HEK293 (cell line): Measurements from ENCODE around the gene TMF1.

Experiments
- KLF7 ChIP-seq: fragments of 450-650 bp; formaldehyde crosslinking; IDR thresholded peaks from 2 replicates; pipeline ENCODE4 v1.5.1; 2016; ENCODE audit warnings: missing biosample characterization, missing genetic modification characterization, borderline replicate concordance
- REPIN1 ChIP-seq: fragments of 450-650 bp; formaldehyde crosslinking; IDR thresholded peaks from 2 replicates; pipeline ENCODE4 v1.5.1; 2017; ENCODE audit warnings: missing biosample characterization, missing genetic modification characterization, low read depth
- SETDB1 ChIP-seq: IDR thresholded peaks from one replicate; pipeline ENCODE4 v1.6.1; 2017; ENCODE audit warnings: mild to moderate bottlenecking, low read length, moderate library complexity, mixed read lengths; ENCODE audit not compliant: insufficient read length
- SP7 ChIP-seq: fragments of 450-650 bp; formaldehyde crosslinking; IDR thresholded peaks from 2 replicates; pipeline ENCODE4 v1.5.1; 2016; ENCODE audit warnings: missing biosample characterization, missing genetic modification characterization
- TCF7L2 ChIP-seq: IDR thresholded peaks from 2 replicates; pipeline ENCODE4 v1.6.1; 2011; ENCODE audit warnings: low read depth, mild to moderate bottlenecking, inconsistent platforms, low read length, moderate library complexity, borderline replicate concordance
- TRIM28 ChIP-seq: IDR thresholded peaks from 2 replicates; pipeline ENCODE4 v1.6.1; 2011; ENCODE audit warnings: low read length, control low read depth, borderline replicate concordance
- ZBTB44 ChIP-seq: fragments of 450-650 bp; IDR thresholded peaks from 2 replicates; pipeline ENCODE4 v1.5.1; 2018; ENCODE audit warnings: missing biosample characterization, mild to moderate bottlenecking, missing genetic modification characterization
- ZBTB6 ChIP-seq: fragments of 450-650 bp; formaldehyde crosslinking; IDR thresholded peaks from 2 replicates; pipeline ENCODE4 v1.5.1; 2017; ENCODE audit warnings: missing biosample characterization, missing genetic modification characterization
- ZNF121 ChIP-seq: fragments of 450-650 bp; formaldehyde crosslinking; IDR thresholded peaks from 2 replicates; pipeline ENCODE4 v1.5.1; 2016; ENCODE audit warnings: missing biosample characterization, missing genetic modification characterization
- ZNF132 ChIP-seq: fragments of 450-650 bp; formaldehyde crosslinking; IDR thresholded peaks from 2 replicates; pipeline ENCODE4 v1.5.1; 2017; ENCODE audit warnings: missing biosample characterization, missing genetic modification characterization, borderline replicate concordance
- ZNF16 ChIP-seq: fragments of 450-650 bp; formaldehyde crosslinking; IDR thresholded peaks from 2 replicates; pipeline ENCODE4 v1.5.1; 2016; ENCODE audit warnings: low read depth, missing biosample characterization, missing genetic modification characterization
- ZNF175 ChIP-seq: fragments of 450-650 bp; formaldehyde crosslinking; IDR thresholded peaks from 2 replicates; pipeline ENCODE4 v1.5.1; 2016; ENCODE audit warnings: missing biosample characterization, missing genetic modification characterization
- ZNF24 ChIP-seq: fragments of 450-650 bp; formaldehyde crosslinking; IDR thresholded peaks from 2 replicates; pipeline ENCODE4 v1.5.1; 2016; ENCODE audit warnings: missing biosample characterization, missing genetic modification characterization
- ZNF266 ChIP-seq: fragments of 450-650 bp; formaldehyde crosslinking; IDR thresholded peaks from 2 replicates; pipeline ENCODE4 v1.5.1; 2016; ENCODE audit warnings: missing biosample characterization, missing genetic modification characterization, low read depth
- ZNF302 ChIP-seq: fragments of 450-650 bp; formaldehyde crosslinking; IDR thresholded peaks from 2 replicates; pipeline ENCODE4 v1.5.1; 2016; ENCODE audit warnings: missing biosample characterization, missing genetic modification characterization, low read depth
- ZNF366 ChIP-seq: fragments of 450-650 bp; formaldehyde crosslinking; conservative IDR thresholded peaks from 2 replicates; pipeline ENCODE4 v1.5.1; 2016; ENCODE audit warnings: missing biosample characterization, missing genetic modification characterization
- ZNF391 ChIP-seq: fragments of 450-650 bp; formaldehyde crosslinking; IDR thresholded peaks from 2 replicates; pipeline ENCODE4 v1.5.1; 2016; ENCODE audit warnings: low read depth, missing biosample characterization, missing genetic modification characterization, borderline replicate concordance
- ZNF394 ChIP-seq: fragments of 450-650 bp; formaldehyde crosslinking; IDR thresholded peaks from 2 replicates; pipeline ENCODE4 v1.5.1; 2016; ENCODE audit warnings: missing biosample characterization, missing genetic modification characterization, mild to moderate bottlenecking, moderate library complexity, borderline replicate concordance
- ZNF398 ChIP-seq: fragments of 450-650 bp; formaldehyde crosslinking; IDR thresholded peaks from 2 replicates; pipeline ENCODE4 v1.5.1; 2017; ENCODE audit warnings: missing biosample characterization, missing genetic modification characterization
- ZNF416 ChIP-seq: fragments of 450-650 bp; formaldehyde crosslinking; IDR thresholded peaks from 2 replicates; pipeline ENCODE4 v1.5.1; 2016; ENCODE audit warnings: missing biosample characterization, missing genetic modification characterization
- ZNF514 ChIP-seq: fragments of 450-650 bp; formaldehyde crosslinking; IDR thresholded peaks from 2 replicates; pipeline ENCODE4 v1.5.1; 2016; ENCODE audit warnings: missing biosample characterization, missing genetic modification characterization
- ZNF548 ChIP-seq: fragments of 450-650 bp; formaldehyde crosslinking; IDR thresholded peaks from 2 replicates; pipeline ENCODE4 v1.5.1; 2016; ENCODE audit warnings: missing biosample characterization, missing genetic modification characterization
- ZNF558 ChIP-seq: fragments of 450-650 bp; formaldehyde crosslinking; IDR thresholded peaks from 2 replicates; pipeline ENCODE4 v1.5.1; 2016; ENCODE audit warnings: missing biosample characterization, missing genetic modification characterization
- ZNF639 ChIP-seq: fragments of 450-650 bp; formaldehyde crosslinking; IDR thresholded peaks from 2 replicates; pipeline ENCODE4 v1.5.1; 2016; ENCODE audit warnings: missing biosample characterization, missing genetic modification characterization
- ZNF654 ChIP-seq: fragments of 450-650 bp; formaldehyde crosslinking; IDR thresholded peaks from 2 replicates; pipeline ENCODE4 v1.5.1; 2016; ENCODE audit warnings: low read depth, missing biosample characterization, missing genetic modification characterization
- ZNF664 ChIP-seq: fragments of 450-650 bp; formaldehyde crosslinking; IDR thresholded peaks from 2 replicates; pipeline ENCODE4 v1.5.1; 2016; ENCODE audit warnings: missing biosample characterization, missing genetic modification characterization
- ZNF670 ChIP-seq: fragments of 450-650 bp; formaldehyde crosslinking; IDR thresholded peaks from 2 replicates; pipeline ENCODE4 v1.5.1; 2016; ENCODE audit warnings: missing biosample characterization, missing genetic modification characterization, low read depth
- ZNF776 ChIP-seq: fragments of 450-650 bp; formaldehyde crosslinking; IDR thresholded peaks from 2 replicates; pipeline ENCODE4 v1.5.0; 2017; ENCODE audit warnings: missing biosample characterization, missing genetic modification characterization, borderline replicate concordance
- ZNF830 ChIP-seq: fragments of 450-650 bp; IDR thresholded peaks from 2 replicates; pipeline ENCODE4 v1.5.0; 2018; ENCODE audit warnings: missing biosample characterization, missing genetic modification characterization, low read depth, mild to moderate bottlenecking, moderate library complexity
- ZNF843 ChIP-seq: fragments of 450-650 bp; formaldehyde crosslinking; IDR thresholded peaks from 2 replicates; pipeline ENCODE4 v1.5.1; 2016; ENCODE audit warnings: missing biosample characterization, missing genetic modification characterization
- ZSCAN23 ChIP-seq: fragments of 450-650 bp; formaldehyde crosslinking; IDR thresholded peaks from 2 replicates; pipeline ENCODE4 v1.5.1; 2016; ENCODE audit warnings: missing biosample characterization, missing genetic modification characterization
- ZSCAN5A ChIP-seq: fragments of 450-650 bp; formaldehyde crosslinking; IDR thresholded peaks from 2 replicates; pipeline ENCODE4 v1.5.1; 2016; ENCODE audit warnings: missing biosample characterization, missing genetic modification characterization
- ZXDB ChIP-seq: fragments of 450-650 bp; formaldehyde crosslinking; IDR thresholded peaks from 2 replicates; pipeline ENCODE4 v1.5.1; 2016; ENCODE audit warnings: missing biosample characterization, missing genetic modification characterization

TMF1 gene

GRCh38 chr3:69085833-69086722, 33.9 kb upstream of the TMF1 start (continued):
- TF ChIP-seq ZNF398 (tag by site-specific recombination) (no peak; the same call in 1 of the 2 replicates), ZNF391 (tag by site-specific recombination) (no peak), ZSCAN5A (tag by site-specific recombination) (no peak), ZNF416 (no peak), ZBTB6 (tag by site-specific recombination) (no peak), ZNF670 (no peak), ZNF132 (tag by site-specific recombination) (no peak), ZNF514 (tag by site-specific recombination) (no peak), ZSCAN23 (tag by site-specific recombination) (no peak), ZNF16 (tag by site-specific recombination) (no peak), SP7 (tag by site-specific recombination) (no peak), ZNF302 (tag by site-specific recombination) (no peak), ZNF664 (no peak), TCF7L2 (no peak), ZNF266 (tag by site-specific recombination) (no peak), ZNF394 (tag by site-specific recombination) (no peak), ZNF830 (tag by site-specific recombination) (no peak; the same call in 1 of the 2 replicates), ZNF24 (tag by site-specific recombination) (no peak), ZNF548 (tag by site-specific recombination) (no peak), ZNF558 (tag by site-specific recombination) (no peak), ZNF654 (tag by site-specific recombination) (0 out of 2 replicates have a peak, but pooled peaks have one; percentile 4), ZNF121 (tag by site-specific recombination) (no peak), ZNF366 (tag by site-specific recombination) (peak; percentile 71), KLF7 (tag by site-specific recombination) (no peak), SETDB1 (no peak), ZNF639 (tag by site-specific recombination) (no peak), REPIN1 (no peak), TRIM28 (no peak), ZNF175 (tag by site-specific recombination) (no peak), ZNF776 (tag by site-specific recombination) (no peak), ZBTB44 (tag by site-specific recombination) (peak; percentile 76; the same call in 1 of the 2 replicates), ZNF843 (no peak), ZXDB (tag by site-specific recombination) (peak; percentile 58; the same call in 1 of the 2 replicates)
